HG03060 (cell line): ENCODE data around the gene PAQR7.

Experiments
- ATAC-seq: cut with Tn5 transposase; IDR thresholded peaks from one replicate; pipeline ENCODE4 v1.9.1; 2021; ENCODE audit warnings: low read depth, moderate number of reproducible peaks; ENCODE audit not compliant: unreplicated experiment

The PAQR7 gene, protein sequence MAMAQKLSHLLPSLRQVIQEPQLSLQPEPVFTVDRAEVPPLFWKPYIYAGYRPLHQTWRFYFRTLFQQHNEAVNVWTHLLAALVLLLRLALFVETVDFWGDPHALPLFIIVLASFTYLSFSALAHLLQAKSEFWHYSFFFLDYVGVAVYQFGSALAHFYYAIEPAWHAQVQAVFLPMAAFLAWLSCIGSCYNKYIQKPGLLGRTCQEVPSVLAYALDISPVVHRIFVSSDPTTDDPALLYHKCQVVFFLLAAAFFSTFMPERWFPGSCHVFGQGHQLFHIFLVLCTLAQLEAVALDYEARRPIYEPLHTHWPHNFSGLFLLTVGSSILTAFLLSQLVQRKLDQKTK

DNA sequence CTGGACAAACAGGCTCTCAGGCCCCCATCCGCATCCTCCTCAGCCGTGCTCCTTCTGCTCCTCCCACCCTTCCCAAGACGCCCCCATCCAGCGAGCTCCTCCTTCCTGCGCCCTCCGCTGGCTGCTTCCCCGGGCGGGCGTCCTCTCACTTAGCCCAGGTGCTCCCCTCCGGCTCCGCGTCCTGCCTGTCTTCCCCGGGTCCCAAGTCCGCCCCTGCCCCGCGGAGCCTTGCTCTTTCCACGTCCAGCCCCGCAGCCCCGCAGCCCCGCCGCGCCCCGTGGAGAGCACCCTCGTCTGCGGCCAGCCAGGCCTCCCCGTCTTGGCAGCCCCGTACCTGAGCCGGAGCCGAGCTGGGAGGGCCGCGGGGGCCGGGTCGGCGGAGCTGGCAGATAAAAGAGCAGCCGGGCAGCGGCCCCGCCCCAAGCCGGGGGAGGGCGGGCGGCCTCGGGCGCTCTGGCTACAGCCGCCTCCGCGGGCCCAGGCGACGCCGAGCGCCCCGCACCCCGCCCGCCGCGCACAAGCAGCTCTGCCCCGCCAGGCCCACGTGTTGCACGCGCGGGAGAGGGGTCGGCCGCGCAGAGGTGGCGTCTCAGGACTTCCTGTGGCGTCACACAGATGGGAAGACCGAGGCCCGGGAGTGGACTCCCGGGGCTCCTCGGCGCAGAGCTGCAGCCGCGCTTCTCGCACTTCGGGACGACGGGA is at the start of gene PAQR7:
TSS of gene PAQR7 (minus strand) at position 555 of the 702 bp plus-strand sequence. CDS start 11,869 bp downstream, outside the sequence.
- no peak for ATAC-seq

- ATAC-seq, result no peak
These were observed 48.9 kb upstream of the PAQR7 start for GRCh38 chr1:25924454-25924853.

GRCh38 chr1:25922971-25923552 is 47.6 kb upstream of the PAQR7 start:
- no peak for ATAC-seq

DNA sequence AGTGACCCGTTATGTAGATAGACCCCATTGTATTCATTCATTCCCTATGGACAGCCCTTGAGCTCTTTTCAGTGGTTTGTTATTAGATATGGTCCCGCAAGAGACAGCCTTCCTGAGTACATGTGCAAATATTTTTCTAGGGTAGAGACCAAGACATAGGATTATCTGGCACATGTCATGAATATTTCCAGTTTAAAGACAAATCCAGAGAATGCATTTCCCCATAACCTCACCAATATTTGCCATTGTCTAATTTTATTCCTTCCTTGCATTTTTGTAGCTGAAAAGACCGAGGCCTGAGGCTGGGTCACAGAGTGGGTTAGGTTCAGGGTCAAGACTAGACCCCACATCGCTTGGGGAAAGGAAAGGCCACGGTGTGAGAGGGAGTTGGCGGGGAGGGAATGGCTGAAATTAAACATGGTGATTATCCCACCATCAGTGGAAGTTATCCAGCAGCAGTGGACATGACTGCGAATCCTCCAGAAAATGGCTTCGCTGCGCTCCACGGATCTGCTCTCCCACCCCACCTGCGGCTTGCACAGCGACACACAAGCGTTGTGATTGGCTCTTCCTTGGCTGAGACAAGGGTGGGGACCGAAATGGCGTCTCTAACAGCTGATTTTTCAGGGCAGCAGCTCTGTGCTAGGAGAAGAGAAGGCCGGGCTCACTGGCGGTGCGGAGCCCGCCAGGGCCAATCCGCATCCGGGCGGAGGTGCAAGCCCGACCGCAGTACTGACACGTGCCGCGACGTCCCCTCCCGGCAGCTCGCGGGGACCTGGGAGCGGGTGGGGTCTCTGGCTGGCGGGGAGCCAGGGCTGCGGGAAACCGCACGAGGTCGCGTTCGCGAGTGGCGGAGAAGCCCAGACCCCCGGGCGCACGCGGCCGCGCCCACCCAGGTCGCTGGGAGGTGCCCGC is 46.8 kb upstream of the PAQR7 start:
- ATAC-seq, result no peak

DNA sequence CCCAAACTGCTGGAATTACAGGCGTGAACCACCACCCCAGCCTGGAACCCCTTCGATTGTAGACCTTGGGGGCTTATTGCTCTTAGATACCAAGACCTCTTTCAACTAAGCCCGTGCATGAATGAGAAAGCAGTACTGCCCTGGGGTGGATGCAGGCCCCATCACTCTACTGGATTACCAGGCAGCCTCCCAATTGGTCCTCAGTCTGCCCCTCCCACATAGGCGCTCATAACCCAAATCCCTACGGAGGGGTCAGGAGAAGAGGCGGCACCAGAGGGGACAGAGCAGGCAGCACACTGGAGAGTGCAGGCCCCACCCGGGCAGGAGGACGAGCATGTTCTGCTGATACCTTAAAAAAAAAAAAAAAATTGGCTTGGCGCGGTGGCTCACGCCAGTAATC is 43.1 kb upstream of the PAQR7 start:
- no peak for ATAC-seq

DNA sequence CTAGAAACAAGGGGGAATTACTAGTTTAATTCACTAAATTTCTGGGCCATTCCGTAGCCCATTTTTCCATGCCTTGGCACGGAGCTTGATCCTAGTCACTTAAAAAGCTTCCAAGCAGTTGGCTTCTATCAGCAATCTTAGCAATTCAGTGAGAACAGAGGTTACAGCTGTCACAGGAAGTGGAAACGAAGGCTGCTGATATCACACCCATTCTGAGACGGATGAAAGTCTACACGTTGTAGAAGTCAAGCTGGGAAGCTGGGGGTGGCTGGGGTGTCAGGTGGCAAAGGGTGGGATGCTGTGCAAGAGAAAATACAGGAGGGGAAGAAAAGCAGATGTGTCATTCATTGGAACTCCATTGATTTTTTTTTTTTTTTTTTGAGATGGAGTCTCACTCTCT is 42.5 kb upstream of the PAQR7 start:
- no peak for ATAC-seq

DNA sequence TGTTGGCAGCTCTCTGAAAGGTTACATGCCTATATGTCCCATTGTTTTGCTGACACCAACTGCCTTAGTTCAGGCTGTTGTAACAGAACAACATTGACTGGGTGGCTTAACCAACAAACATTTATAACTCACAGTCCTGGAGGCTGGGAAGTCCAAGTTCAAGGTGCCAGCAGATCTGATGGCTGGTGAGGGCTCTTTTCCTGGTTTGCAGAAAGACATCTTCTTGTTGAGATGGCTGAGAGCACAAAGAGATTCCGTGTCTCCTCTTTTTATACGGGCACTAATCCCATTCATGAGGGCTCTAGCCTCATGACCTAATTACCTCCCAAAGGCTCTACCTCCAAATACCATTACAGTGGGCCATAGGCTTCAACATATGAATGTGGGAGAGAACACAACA is 41.0 kb upstream of the PAQR7 start:
- no peak for ATAC-seq

- no peak for ATAC-seq
These were observed 38.8 kb upstream of the PAQR7 start for GRCh38 chr1:25914074-25914995.

GRCh38 chr1:25913206-25913605 is 37.7 kb upstream of the PAQR7 start:
- no peak for ATAC-seq

GRCh38 chr1:25912076-25912831 is 36.7 kb upstream of the PAQR7 start:
- no peak for ATAC-seq

DNA sequence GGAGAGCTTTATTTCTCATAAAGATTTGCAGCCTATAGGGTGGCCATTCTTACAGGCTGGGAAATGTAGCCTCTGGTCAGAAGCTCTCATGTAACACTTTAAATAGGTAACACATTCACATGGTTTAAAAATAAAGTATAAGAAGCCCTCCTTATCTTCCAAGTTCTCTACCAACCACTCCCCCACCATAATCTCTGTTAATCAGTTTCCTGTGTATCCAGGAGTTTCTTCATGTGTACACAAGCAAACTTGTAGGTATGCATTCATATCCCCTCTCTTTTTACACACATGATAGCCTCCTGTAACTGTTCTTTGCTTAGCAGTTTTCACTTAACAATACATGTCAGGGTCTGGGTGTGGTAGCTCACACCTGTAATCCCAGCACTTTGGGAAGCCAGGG is 35.7 kb upstream of the PAQR7 start:
- ATAC-seq, result no peak

GRCh38 chr1:25909040-25909439 is 33.5 kb upstream of the PAQR7 start:
- ATAC-seq, result no peak

DNA sequence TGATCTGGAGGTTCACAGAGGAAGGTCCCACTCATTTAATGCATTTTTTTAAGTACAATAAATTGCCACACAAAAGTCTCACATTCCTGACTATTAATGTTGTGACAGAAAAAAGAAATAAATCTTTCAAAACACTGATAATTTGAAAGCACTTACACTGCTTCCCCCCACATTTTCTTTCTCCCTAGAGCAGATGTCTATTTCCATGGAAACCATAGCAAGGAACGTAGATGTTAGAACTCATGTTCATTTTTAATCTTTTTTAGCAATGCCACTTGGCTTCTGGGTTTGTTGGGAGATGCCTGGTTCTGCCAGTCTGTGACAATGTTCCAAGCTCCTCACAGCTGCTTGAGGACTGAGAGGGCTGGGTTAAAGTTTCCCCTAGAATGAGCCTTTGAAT is 32.7 kb upstream of the PAQR7 start:
- ATAC-seq, result no peak

DNA sequence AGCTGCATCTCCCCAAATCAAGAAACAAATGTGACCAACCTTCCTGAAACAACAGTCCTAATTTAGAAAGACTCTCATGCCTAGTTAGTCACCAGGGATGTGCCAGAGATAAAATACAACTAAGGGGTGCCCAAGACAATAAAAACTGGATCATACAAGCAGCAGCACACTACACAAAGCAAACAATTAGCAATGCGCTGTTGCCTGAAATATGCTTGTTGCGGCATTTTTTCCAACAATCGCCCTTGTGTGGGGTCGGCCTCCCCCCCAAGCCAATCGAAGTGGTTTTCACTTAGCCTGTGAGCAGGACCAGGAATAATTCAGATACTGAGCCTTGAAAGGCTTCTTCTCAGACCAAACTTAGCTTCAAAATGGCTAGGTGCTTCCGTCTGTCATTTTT is 32.1 kb upstream of the PAQR7 start:
- ATAC-seq, result no peak

DNA sequence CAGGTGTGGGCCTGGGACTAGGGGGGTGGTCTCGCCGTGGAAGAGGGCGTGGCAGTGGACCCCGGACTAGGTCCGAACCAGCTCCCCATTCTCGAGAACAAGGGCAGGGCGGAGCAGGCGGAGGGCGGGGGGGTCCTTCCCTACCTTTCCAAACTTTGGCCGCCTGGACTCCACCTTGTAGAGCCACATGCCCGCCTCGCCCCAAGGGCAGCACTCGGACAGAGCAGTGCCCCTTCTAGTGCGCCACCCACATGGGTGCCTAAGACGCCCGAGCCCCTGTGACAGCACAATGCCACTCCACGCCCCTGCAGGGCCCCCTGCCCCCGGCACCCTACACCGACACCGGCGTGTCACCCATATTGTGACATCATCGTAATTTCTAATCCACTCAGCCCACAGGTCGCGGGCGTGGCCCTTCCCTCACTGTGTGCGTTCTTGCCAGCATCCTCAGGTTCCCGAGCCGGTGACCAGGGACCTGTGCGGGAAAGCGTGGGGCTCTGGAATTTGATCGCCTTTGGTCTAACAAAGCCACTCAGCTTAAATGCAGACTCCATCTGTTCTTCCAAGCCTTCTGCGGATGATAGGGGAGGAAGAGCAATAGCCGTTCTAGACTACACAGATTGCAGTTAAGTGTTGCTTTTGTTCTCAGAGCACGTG is 31.3 kb upstream of the PAQR7 start:
- no peak for ATAC-seq

DNA sequence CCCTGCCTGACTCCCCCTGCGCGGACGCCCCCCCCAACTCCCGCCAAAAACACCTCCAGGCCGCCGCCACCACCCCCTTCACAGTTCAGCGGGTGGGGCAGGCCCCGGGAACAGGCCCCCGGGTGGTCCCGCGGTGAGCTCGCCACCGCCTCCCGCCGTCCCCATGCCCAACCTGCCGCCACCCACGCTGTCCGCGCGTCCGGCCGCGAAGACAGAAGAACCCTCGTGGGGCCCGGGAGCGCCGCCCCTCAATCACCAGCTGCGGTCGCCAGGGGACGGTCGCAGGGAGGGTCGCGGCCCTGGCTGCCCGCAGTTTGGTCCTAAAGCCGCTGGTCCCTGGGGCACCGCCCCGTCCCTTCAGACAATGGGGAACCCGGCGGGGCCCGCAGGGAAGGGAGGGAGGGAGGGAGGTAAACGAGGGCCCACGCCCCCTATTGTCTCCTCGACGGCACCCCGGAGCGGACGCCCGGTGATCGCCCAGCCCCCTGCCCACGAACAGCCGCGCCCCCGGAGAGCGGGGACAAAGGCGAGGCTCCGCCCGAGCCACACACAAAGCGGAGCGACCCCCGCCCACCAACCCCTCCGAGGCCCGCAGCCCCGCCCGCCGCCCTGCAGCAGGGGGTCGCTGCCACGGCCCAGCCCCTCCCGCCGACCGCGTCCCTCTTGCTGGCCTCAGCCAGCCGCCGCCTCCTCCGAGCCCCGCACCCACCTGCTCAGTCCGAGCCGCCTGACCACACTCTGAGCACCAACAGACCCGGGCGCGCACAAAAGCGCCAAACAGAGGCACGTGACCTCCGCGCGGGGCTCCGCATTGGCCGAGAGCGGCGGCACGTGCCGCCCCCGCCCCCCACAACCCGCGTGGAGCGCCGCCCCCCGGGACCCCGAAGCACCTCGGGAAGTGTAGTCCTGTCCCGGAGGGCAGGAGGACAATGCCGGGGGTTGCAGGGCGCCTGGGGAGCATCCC is 30.5 kb upstream of the PAQR7 start, which contains the start of gene STMN1:
TSS of gene STMN1 (minus strand) at position 740 of the 964 bp plus-strand sequence. CDS start 1,743 bp downstream, outside the sequence.
- no peak for ATAC-seq
